Uterus (tissue), 2 donors: ENCODE results near the gene SMIM9.
"Not testable (repeated sequence)": the region's sequence is repeated elsewhere in the genome, so short reads cannot be mapped to it uniquely, and the experiment has no call there.

Experiments used
- CTCF ChIP-seq, 4 experiments: fragments of 200-600 bp in 2 of 4; fragments of 450-650 bp in 2 of 4; sonication (generic) in 2 of 4; IDR thresholded peaks; one replicate each; pipeline ENCODE4 v1.5.1; 2016 to 2019; ENCODE audit warnings: antibody characterized with exemption in 4 of 4, mild to moderate bottlenecking in 2 of 4, moderate library complexity in 1 of 4
- POLR2A ChIP-seq, 2 donors: fragments of 450-650 bp; IDR thresholded peaks; one replicate each; pipeline ENCODE4 v1.6.1; 2016; ENCODE audit warnings: antibody characterized with exemption in 2 of 2, mild to moderate bottlenecking in 1 of 2, moderate library complexity in 1 of 2

DNA sequence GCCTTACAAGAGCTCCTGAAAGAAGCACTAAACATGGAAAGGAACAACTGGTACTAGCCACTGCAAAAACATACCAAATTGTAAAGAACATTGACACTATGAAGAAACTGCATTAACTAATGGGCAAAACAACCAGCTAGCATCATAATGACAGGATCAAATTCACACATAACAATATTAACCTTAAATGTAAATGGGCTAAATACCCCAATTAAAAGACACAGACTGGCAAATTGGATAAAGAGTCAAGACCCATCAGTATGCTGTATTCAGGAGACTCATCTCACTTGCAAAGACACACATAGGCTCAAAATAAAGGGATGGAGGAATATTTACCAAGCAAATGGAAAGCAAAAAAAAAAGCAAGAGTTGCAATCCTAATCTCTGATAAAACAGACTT lies 34.1 kb upstream of the SMIM9 start:
- TF ChIP-seq CTCF, POLR2A (IDR thresholded peaks at IDR 0.05): not testable (repeated sequence)
